Suppressor macrophage treated with lipopolysaccharide for 1 hour (primary cell): ENCODE results near the gene CNPY4.

Experiments used
- DNase-seq, 3 donors: peaks; one replicate each; pipeline ENCODE4 v3.0.0-alpha.2; 2020 to 2022

CNPY4 gene, protein sequence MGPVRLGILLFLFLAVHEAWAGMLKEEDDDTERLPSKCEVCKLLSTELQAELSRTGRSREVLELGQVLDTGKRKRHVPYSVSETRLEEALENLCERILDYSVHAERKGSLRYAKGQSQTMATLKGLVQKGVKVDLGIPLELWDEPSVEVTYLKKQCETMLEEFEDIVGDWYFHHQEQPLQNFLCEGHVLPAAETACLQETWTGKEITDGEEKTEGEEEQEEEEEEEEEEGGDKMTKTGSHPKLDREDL

DNA sequence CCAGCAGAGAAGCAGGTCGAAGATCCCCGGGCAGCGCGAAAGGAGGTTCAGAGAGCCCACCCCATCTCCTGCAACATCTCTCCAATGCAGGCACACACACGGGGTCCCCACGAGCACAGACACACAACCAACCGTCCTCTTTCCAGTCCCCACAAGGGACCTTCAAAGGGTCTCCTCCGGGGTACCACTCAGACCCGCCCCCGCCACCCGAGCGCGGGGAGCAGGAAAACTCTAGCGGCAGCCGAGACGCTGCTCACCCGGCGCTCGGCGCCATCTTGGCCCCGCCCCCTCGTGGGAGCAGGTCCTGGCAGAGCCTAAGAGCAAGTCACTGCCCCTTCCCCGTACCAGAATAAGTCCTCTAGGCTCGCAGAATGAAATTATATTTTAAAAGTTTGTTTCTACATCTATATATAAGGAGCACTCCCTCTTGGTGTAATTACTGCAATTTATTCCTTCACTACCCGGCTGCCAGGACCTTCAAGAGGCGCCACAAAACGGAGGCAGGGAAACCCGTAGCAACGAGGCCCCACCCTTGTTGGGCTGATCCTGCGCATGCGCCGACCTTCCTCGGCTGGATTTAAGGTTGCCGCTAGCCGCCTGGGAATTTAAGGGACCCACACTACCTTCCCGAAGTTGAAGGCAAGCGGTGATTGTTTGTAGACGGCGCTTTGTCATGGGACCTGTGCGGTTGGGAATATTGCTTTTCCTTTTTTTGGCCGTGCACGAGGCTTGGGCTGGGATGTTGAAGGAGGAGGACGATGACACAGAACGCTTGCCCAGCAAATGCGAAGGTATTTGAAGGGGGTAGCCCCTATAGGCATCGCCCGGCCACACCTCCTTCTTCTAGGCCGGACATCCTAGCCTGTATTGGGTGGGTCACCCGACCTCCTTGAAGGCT is at the start of gene CNPY4, which contains the start of gene TAF6:
CNPY4 (plus strand) TSS at position 563 of the 898 bp plus-strand sequence; CDS start at position 674, 111 bp downstream.
TAF6 (minus strand) TSS at position 287 of the 898 bp plus-strand sequence. CDS start 5,149 bp downstream, outside the sequence.
- DNase-seq: peak; percentile 97

DNA sequence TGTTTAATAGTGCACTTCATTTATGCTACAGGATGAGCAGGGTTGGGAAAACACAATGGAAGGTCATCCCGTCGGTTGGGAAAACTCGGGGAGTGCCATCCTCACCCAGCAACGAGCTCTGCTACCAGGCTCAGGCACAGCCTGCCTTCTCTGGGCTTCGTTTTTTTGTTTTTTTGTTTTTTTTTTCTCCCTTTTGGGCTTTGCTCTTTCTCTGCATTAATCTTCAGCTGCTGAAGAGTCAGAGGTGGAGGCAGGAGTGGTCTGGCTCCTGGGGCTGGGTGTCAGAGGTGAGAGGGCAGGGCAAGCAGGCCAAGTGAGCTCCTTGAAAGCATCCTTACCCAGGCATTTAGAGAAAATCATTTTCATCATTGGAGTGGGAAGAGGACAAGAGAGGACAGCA is 49.4 kb upstream of the CNPY4 start:
- no peak for DNase-seq

DNA sequence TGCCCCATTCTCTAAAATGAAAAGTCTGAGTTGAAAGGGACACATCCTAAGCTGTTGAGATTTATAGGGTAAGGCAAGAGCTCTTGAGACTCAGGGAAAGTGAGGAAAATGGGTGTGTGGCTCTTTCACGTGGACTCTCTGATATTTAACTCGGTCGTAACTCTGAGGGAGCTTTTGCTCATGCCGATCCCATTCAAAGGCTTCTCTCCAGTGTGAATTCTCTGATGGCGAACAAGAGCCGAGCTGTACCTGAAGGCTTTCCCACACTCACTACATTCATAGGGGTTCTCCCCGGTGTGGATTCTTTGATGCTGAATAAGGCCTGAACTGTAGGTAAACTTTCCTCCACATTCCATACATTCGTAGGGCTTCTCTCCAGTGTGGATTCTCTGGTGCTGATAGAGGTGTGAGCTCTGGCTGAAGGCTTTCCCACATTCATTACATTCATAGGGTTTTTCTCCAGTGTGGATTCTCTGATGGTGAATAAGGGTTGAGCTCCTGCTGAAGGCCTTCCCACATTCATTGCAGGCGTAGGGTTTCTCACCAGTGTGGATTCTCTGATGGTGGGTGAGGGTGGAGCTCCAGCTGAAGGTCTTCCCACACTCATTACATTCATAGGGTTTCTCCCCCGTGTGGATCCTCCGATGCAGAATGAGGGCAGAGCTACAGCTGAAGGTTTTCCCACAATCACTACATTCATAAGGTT is 48.3 kb upstream of the CNPY4 start:
- DNase-seq: no peak

DNA sequence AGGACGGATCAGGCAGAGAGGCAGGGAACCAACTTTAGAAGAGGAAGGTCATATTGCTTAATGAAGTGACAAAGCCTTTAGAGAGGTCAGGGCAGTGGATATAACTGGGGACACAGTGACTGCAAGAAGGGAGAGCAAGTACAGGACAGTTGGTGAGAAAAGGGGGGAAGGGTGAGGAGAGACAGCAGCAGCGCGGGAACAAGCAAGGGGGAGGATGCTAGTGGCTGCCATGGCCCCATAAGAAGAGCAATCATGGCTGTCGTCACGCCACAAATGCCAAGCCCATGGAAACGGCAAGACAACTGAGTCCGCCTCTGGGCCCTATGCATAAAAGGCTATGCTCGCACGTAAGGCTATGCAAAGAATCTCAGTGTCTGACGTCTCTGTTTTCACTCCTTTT is 47.0 kb upstream of the CNPY4 start:
- DNase-seq: no peak

DNA sequence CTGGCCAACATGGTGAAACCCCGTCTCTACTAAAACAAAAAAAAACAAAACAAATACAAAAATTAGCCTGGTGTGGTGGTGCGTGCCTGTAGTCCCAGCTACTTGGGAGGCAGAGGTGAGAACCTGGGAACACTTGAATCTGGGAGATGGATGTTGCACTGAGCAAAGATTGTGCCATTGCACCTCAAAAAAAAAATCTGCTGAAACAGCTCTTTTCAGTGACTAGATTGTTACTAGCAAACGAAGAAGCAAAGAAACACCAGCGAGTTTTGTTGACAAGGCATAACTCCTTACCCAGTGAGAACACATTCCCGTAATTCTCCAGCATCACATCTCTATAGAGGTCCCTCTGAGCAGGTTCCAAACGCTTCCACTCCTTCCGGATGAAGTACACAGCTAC is 44.6 kb upstream of the CNPY4 start:
- DNase-seq: no peak

DNA sequence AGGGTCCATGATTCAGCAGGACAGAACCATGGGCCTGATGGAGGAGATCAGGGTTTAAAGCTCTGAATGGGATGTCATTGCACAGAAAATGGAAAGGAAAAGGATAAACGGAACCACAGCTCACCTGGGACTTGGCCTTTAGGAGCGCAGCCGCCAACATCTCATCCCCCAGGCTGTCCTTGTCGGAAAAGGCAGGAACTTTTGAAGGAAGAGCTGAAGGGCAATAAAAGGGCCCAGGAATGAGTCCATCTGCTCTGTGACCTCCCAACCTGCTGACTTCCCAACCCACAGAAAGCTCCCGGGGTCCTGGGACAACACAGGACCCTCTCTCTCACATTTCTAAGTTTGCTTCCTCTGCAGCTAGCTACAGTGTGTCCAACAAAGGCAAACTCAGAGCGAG is 44.0 kb upstream of the CNPY4 start:
- DNase-seq: no peak

DNA sequence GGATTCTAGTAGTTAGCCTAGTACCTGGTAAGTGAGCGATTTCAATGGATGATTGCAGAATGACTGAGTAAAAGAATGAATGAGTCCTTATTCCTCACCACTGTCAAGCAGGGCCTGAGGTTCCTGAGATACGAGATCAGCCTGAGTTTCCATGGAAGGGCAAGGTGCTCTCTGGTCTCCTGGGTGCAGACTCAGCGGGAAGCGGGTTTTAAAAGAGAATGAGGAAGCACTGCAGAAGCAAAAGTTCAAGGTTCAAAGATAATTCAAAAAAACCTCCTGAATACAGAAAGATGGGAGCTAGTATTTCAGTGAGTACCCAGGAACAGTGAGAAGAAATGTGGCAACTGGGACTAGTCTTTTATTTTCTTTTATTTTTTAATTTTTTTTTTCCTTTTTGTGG is 42.2 kb upstream of the CNPY4 start:
- DNase-seq: no peak

DNA sequence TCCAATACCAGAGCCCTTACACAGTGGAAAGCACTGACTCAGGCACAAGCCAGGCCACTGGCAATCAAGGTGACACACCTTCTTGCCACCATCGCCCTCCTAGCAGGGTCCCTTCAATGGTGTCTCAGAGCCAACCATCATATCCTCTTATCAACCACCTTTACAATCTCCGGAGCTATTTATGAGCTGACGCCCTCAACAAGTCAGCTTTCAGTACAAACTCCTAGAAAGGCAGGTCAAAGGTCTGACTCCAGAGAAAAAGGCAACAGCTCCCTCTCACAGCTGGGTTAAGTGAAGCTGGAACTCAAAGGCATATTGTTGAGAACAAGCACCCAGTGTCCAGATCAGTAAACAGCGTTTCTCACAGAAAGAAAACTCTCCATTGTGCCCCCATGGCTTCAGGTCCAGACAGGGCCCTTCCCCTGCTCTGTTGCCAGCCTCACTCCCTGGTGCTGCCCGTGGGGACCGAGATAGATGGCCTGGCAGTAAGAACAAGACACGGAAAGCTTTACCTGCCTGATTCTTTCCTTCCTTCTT is 40.3 kb upstream of the CNPY4 start:
- no peak for DNase-seq

DNA sequence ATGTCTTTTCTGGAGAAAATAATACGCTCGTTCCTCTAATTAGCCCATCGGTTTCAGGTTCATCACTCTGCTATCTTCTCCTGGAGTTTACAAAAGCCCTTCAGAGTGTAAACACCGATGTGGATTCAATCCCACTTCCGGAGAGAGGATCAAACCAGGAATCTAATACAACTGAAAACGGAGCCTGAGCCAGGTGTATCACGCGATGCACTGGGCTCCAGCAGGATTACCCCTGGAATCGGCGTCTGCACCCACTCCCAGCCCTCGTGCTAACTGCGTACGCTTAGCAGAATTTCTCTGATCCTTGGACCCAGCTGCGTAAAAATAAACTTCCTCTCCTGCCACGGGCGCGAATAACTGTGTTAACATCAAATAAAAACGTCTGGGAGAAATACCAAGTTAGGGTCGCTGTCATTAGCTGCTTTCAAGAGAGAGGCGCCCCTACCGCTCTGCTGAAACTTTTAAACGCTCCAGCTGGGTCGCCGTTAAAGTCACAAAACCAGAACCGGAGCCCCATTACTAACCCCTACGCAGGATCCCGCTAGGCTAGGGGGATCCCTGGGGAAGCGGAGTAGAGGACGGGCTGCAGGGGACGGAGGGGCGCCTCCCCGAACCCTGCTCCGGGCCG is 38.4 kb upstream of the CNPY4 start:
- DNase-seq: peak in 2 of 3 donors; percentile 16 to 21

DNA sequence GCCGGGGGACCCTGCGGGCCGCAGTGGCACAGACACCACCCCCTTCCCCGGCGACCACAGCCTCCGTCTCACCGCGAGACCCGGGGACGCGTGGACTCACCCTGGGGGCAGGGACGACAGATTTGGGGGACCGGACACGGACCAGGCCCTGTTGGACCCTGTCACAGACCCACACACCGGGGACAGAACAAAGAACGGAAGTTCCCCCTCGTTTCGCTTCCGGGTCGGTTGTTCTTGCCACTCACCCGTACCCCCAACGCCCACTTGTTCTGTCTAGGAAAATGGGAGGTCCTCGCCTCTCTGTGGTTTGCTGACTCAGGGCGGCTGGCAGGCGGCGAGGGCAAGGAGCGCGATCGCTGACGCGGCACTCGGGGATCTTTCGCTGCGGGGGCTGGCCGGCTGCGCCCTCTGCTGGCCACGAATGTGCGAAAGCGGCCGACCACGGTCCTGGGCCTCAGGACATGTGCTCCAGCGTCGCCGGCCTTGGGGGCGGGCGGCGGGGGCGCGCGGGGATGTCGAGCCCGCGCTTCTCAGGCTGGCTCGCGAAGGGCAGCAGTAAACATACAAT is 37.8 kb upstream of the CNPY4 start, which contains the start of gene ZNF3:
ZNF3 (minus strand) TSS at position 189 of the 568 bp plus-strand sequence. CDS start 4,366 bp downstream, outside the sequence.
- DNase-seq: peak; percentile 99 to 100 (median 99)

DNA sequence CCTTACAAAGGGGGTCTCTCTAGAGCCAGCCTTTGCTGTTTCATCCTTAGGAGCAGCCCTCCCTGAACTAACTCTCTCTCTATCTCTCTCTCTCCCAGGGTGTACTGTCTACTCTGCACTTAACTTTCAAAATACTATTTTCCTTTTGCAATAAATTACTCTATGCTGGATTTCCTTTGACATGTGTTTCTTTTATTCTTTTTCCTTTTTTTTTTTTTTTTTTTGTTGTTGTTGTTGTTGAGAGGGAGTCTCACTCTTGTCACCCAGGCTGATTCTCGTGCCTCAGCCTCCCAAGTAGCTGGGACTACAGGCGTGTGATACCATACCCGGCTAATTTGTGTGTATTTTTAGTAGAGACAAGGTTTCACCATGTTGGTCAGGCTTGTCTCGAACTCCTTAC is 36.5 kb upstream of the CNPY4 start:
- DNase-seq: no peak

DNA sequence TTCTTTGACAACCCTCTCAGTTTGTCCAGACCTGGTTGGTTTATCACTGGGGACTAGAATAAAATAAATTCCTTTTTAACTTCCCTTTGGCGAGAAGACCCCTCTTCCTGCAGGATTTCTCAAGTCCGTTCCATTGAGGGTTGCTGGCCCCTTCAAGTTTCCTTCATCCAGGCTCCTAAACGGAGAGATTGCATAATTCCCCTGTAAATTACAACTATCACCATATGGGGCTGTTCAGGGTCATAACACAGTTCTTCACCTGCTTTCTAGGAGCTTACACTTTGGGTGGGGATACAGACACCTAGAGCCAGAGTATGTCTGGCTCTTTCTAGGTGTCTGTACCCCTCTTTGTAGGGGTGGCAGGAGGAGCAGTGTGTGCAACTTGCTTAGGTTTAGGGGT is 33.9 kb upstream of the CNPY4 start:
- no peak for DNase-seq

DNA sequence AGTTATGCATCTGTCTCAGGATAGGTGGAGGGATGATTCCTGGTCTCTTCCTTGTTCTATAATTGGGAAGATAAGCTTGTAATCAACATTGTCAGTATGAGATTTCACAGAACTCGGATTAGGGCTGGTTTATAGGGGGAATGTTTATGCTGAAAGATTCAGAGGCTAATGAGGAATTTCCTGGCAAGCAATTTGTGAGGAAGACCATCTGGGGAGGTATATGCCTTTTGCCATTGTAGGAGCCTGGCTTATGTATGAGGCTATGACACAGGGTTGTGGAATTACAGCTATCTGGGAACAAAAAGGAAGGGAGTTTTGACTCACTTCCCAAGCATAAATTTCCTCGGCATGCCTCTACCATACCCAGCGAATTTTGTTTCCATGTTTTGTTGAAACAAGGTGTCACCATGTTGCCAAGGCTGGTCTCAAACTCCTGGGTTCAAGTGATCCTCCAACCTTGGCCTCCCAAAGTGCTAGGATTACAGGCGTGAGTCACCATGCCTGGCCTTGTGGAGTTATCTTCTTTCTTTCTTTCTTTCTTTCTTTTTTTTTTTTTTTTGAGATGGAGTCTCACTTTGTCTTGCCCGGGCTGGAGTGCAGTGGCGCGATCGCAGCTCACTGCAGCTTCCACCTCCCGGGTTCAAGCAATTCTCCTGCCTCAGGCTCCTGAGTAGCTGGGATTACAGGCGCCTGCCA is 32.2 kb upstream of the CNPY4 start:
- no peak for DNase-seq

DNA sequence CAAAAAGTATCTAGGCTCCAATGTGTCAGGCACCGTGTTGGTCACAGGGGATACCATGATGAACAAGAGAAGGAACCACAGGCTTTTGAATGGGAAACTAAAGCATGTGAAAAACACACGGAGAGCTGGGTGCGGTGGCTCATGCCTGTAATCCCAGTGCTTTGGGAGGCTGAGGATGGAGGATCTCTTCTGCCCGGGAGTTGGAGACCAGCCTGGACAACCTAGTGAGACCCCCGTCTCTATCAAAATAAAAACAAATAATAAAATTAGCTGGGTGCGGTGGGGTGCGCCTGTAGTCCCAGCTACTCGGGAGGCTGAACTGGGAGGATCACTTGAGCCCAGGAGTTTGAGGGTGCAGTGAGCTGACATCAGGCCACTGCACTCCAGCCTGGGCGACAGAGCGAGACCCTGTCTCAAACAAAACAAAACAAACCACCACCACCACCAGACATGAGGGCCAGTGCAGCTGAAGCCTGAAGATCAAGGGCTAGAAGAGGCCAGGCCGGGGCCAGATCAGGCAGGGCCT is 31.3 kb upstream of the CNPY4 start:
- no peak for DNase-seq

DNA sequence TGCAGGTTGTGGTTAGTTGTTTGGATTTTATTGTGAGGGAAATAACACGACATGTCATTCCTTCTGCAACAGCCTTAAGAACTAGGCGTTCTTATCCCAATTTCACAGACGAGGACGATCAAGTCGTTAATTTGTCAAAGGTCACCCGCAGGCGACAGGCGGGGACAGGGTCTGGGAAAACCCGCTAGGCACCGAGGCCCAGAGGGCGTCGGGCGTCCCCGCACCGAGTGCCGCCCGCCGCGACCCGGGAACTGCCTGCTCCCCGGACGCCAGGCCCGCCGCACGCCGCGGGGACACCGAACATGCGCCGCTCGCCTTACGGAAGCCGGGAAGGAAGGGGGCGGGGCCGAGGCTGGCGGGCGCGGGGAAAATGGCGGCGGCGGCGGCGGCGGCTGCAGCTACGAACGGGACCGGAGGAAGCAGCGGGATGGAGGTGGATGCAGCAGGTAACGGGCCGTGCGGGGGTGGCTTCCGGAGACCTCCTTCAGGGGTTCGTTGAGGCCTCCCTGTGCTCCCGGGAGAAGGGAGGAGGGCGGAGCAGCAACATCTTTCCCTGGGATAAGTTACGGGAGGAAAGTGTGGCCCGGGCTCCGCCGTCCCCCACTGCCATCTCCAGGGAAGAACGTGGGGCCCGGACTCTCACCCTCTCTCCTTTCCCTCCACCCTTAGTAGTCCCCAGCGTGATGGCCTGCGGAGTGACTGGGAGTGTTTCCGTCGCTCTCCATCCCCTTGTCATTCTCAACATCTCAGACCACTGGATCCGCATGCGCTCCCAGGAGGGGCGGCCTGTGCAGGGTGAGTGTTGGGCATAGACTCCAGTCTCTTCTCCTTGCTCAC is 30.6 kb upstream of the CNPY4 start, which contains the start of gene COPS6:
COPS6 (plus strand) TSS at position 349 of the 837 bp plus-strand sequence; CDS start at position 371, 22 bp downstream.
- peak; percentile 80 to 95 (median 92) for DNase-seq

DNA sequence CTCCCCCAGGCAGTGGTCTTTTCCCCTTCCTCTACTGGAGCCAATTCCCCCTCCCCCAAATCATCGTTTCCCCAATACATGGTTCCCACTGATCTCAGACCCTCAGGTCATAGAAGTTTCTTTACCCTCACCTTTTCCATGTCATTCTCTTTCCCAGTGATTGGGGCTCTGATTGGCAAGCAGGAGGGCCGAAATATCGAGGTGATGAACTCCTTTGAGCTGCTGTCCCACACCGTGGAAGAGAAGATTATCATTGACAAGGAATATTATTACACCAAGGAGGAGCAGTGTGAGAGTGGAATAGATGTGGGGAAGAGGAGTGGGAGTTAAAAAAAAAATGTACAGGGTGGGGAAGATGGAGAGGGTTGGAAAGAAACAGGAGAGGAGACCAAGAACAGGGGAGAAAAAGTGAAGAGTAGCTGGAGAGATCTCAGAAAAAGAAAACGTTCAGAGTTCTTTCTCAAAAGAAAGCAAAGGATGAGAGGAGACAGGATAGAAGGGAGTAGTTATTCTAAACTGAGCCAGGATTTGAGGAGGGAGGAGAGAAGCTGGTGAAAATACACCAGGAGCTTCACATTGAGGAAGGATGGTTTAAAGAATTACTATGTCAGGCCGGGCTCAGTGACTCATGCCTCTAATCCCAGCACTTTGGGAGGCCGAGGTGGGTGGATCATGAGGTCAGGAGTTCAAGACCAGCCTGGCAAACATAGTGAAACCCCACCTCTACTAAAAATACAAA is 29.8 kb upstream of the CNPY4 start:
- DNase-seq: peak; percentile 14 to 27 (median 19)

DNA sequence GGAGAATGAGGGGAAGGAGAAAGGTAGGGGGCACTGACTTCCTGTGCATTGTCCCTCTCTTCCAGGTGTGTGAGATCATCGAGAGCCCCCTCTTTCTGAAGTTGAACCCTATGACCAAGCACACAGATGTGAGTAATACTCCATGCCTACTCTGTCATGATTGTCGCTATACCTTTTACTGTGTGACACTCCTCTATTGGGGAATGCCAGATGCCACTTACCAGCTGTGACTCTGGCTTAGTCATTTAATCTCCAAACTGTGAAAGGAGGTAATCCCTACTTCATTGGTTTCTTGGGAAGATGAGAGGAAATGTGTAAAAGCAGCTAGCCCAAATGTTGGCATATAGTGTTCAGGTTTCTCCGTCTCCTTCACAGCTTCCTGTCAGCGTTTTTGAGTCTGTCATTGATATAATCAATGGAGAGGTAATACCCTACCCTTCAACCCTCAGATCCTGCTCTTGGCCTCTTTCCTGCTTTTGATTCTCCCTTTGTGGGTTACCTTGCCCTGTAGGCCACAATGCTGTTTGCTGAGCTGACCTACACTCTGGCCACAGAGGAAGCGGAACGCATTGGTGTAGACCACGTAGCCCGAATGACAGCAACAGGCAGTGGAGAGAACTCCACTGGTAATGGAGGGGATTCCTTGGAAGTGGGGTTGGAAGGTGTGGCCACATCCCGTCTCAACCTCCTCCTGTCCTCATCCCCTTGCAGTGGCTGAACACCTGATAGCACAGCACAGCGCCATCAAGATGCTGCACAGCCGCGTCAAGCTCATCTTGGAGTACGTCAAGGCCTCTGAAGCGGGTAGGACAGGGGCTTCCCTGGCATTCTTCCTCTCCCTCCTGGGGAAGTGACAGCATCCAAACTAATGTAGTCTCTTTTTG is 28.7 kb upstream of the CNPY4 start:
- no peak for DNase-seq
